ENCODE measurements around the gene DGKB.

Gene DGKB

GRCh38 chr7:14590206-14590605 is 312.3 kb downstream of the DGKB start:
- Histone ChIP-seq H3K36me3 (replicated peaks; ENCODE audit: insufficient read depth, low read length) (no peaks in the 10 kb centered on the region), H4K20me1 (ENCODE audit: insufficient read depth, low read length) (no peaks in the 10 kb centered on the region), H3K4me1 (ENCODE audit: low read length) (no peaks in the 10 kb centered on the region), H3K27ac (ENCODE audit: low read length) (no peak overlapping the region), H3K9me3 (replicated peaks; ENCODE audit: insufficient read depth, low read length) (no peaks in the 10 kb centered on the region; the same call in 1 of the 2 replicates), H3K4me2 (ENCODE audit: low read depth, low read length) (no peak overlapping the region), H3K79me2 (ENCODE audit: low read length) (no peaks in the 10 kb centered on the region), H3K9me2 (replicated peaks; ENCODE audit: insufficient read depth, low read length) (no peaks in the 10 kb centered on the region), H3K9ac (ENCODE audit: low read length) (no peak overlapping the region), H2AFZ (ENCODE audit: low read length) (no peak overlapping the region), H3F3A (ENCODE audit: insufficient read depth, low read length) (no peaks in the 10 kb centered on the region), H3K27me3 (replicated peaks; ENCODE audit: insufficient read depth, low read length) (no peaks in the 10 kb centered on the region), H3K4me3 (ENCODE audit: low read length) (no peak overlapping the region)
- no peak for TF ChIP-seq EZH2phosphoT487 (IDR thresholded peaks at IDR 0.05; ENCODE audit: low read length)
- no peak for TF ChIP-seq CTCF (IDR thresholded peaks at IDR 0.05; ENCODE audit: low read length)
- TF ChIP-seq EZH2 (optimal IDR thresholded peaks at IDR 0.05; ENCODE audit: low read depth, low read length), result no peak
- no peak for DNase-seq

GRCh38 chr7:14585232-14585631 is 317.3 kb downstream of the DGKB start:
- no peak for DNase-seq
- Histone ChIP-seq H3K79me2 (ENCODE audit: low read length) (no peaks in the 10 kb centered on the region), H3K4me1 (ENCODE audit: low read length) (peaks cover 4% of the 10 kb centered on the region; the same call in 1 of the 2 replicates), H3F3A (ENCODE audit: insufficient read depth, low read length) (no peaks in the 10 kb centered on the region), H3K9me3 (replicated peaks; ENCODE audit: insufficient read depth, low read length) (no peaks in the 10 kb centered on the region; the same call in 1 of the 2 replicates), H3K27ac (ENCODE audit: low read length) (no peak overlapping the region), H3K9ac (ENCODE audit: low read length) (no peak overlapping the region), H3K27me3 (replicated peaks; ENCODE audit: insufficient read depth, low read length) (no peaks in the 10 kb centered on the region), H2AFZ (ENCODE audit: low read length) (no peak overlapping the region), H3K4me3 (ENCODE audit: low read length) (no peak overlapping the region), H4K20me1 (ENCODE audit: insufficient read depth, low read length) (no peaks in the 10 kb centered on the region), H3K36me3 (replicated peaks; ENCODE audit: insufficient read depth, low read length) (no peaks in the 10 kb centered on the region), H3K4me2 (ENCODE audit: low read depth, low read length) (no peak overlapping the region), H3K9me2 (replicated peaks; ENCODE audit: insufficient read depth, low read length) (no peaks in the 10 kb centered on the region)
- TF ChIP-seq EZH2phosphoT487 (IDR thresholded peaks at IDR 0.05; ENCODE audit: low read length), result no peak
- TF ChIP-seq EZH2 (optimal IDR thresholded peaks at IDR 0.05; ENCODE audit: low read depth, low read length), result no peak
- no peak for TF ChIP-seq CTCF (IDR thresholded peaks at IDR 0.05; ENCODE audit: low read length)

GRCh38 chr7:14583518-14583917 is 319.0 kb downstream of the DGKB start:
- Histone ChIP-seq H3K4me1 (ENCODE audit: low read length) (peaks cover 11% of the 10 kb centered on the region; the same call in 1 of the 2 replicates), H3K27ac (ENCODE audit: low read length) (no peak overlapping the region), H4K20me1 (ENCODE audit: insufficient read depth, low read length) (no peaks in the 10 kb centered on the region), H3K9me3 (replicated peaks; ENCODE audit: insufficient read depth, low read length) (no peaks in the 10 kb centered on the region), H3K4me3 (ENCODE audit: low read length) (no peak overlapping the region), H3K79me2 (ENCODE audit: low read length) (no peaks in the 10 kb centered on the region), H3F3A (ENCODE audit: insufficient read depth, low read length) (0 out of 2 replicates have a peak, but pooled peaks cover 3% of the 10 kb centered on the region), H3K9ac (ENCODE audit: low read length) (no peak overlapping the region), H3K36me3 (replicated peaks; ENCODE audit: insufficient read depth, low read length) (no peaks in the 10 kb centered on the region), H3K9me2 (replicated peaks; ENCODE audit: insufficient read depth, low read length) (no peaks in the 10 kb centered on the region), H3K27me3 (replicated peaks; ENCODE audit: insufficient read depth, low read length) (no peaks in the 10 kb centered on the region), H3K4me2 (ENCODE audit: low read depth, low read length) (no peak overlapping the region), H2AFZ (ENCODE audit: low read length) (no peak overlapping the region)
- DNase-seq, result no peak
- TF ChIP-seq CTCF (IDR thresholded peaks at IDR 0.05; ENCODE audit: low read length) (no peak), EZH2phosphoT487 (IDR thresholded peaks at IDR 0.05; ENCODE audit: low read length) (no peak), EZH2 (optimal IDR thresholded peaks at IDR 0.05; ENCODE audit: low read depth, low read length) (no peak)

All from MM.1S (cell line).